GM12865 (cell line): ENCODE measurements around the gene LHX8.

ENCODE experiments used
- DNase-seq: peaks from one replicate; pipeline ENCODE4 v3.0.0; 2010; ENCODE audit warnings: low read depth
- H3K4me3 ChIP-seq: 2 replicates; pipeline ENCODE4 v1.5.1; 2011; ENCODE audit warnings: mild to moderate bottlenecking, low read depth, low read length, control low read depth
- CTCF ChIP-seq: IDR thresholded peaks from 2 replicates; pipeline ENCODE4 v1.5.1; 2011; ENCODE audit warnings: low read length, control low read depth, low read depth, inconsistent platforms; ENCODE audit not compliant: insufficient read depth; ENCODE audit errors: missing control alignments

Gene LHX8

DNA sequence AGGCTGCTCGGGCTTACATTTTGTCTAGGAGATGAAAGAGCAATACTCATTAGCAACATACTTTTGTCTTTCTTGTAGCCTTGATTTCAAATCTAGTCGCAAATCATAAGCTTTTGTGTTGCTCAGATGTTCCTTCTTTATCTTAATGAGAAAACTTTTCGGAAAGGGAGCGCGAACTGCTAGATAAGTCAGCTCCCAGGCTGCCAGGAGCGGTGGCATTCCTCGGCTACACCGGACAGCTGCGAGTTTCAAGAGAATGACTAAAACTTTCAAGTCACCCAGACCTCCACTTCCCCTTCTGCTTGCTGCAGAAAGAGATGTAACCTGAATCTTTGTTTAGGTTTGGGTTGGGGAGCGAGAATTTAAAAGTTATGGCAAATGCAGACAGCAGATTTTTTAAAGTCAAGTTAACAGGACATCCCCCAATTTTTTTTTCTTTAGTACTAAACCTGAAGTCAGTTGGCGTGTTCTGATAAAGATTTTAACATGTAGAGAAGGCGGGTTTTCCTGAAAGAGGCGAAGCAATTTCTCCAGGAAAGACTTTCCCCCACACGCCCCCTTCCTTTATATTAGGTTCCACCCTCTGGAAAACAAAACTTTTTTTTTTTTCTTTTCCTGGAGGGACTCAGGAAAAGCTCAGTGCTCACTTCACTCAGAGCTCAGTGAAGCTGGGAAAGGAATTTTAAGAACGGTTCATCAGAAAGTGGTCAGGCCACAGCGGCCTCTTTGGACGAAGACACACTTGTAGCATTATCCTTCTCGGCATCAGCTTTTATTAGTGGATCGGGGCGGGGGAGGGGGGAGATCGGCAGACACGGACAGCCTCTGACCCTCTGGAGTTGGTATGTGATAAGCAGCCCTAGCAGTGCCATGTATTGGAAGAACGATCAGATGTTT lies at the start of gene LHX8:
Gene LHX8, plus strand, starts transcription at position 639 of the 897 bp plus-strand sequence. CDS start 2,227 bp downstream, outside the sequence.
- TF ChIP-seq CTCF, result no peak
- DNase-seq, result peak; percentile 13
- H3K4me3 ChIP-seq, result no peak within 1 kb of the TSS

DNA sequence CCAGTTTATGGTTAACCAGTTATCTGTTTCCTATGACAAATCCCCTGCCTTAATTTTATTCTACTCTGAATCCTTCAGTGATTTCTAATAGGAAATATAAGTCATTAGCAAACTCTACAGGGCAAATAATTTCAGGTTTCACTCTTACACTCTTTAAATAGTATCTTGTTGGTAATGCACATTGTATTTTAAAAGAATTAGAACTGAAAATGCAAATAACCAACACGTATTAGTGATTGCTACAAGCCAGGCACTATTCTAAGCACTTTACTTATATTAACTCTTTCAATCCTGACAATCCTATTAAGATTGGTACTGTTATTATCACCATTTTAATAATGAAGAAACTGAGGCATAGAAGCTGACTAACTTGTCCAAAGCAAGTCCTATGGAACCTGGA lies 48.3 kb upstream of the LHX8 start:
- no peak for TF ChIP-seq CTCF
- no peak overlapping the region for H3K4me3 ChIP-seq
- DNase-seq, result no peak

- no peak overlapping the region for H3K4me3 ChIP-seq
- DNase-seq, result no peak
- no peak for TF ChIP-seq CTCF
Observed at GRCh38 chr1:75087278-75087677, 46.9 kb upstream of the LHX8 start.

GRCh38 chr1:75092141-75092540 lies 42.0 kb upstream of the LHX8 start:
- TF ChIP-seq CTCF, result no peak
- peak; percentile 1 for DNase-seq
- H3K4me3 ChIP-seq, result no peak overlapping the region

- H3K4me3 ChIP-seq, result no peak overlapping the region
- DNase-seq, result no peak
- TF ChIP-seq CTCF, result no peak
Observed at GRCh38 chr1:75097654-75098053, 36.5 kb upstream of the LHX8 start.

GRCh38 chr1:75099581-75099980 lies 34.6 kb upstream of the LHX8 start:
- no peak overlapping the region for H3K4me3 ChIP-seq
- no peak for TF ChIP-seq CTCF
- DNase-seq, result no peak
